Measurements from ENCODE around the gene WDR7. TPM values are rescaled to one million over a fixed set of nuclear protein-coding genes. Genes with fewer than 3 reads are reported as not detected.

WDR7 gene
- total and polyA plus RNA-seq, 5 donors from 2014 or later, result 27.8 to 76.4 (median 31.0) TPM

Other genes with a start within 250 kb of the WDR7 start
- gene TXNL1, start 12.8 kb upstream of the WDR7 start, total RNA-seq, result 39.9 TPM
- gene TXNL1, start 12.8 kb upstream of the WDR7 start, polyA plus RNA-seq, result 10 to 100 TPM; 57.9 to 70.2 (median 65.2) TPM

Data from CD4-positive, CD25-positive, alpha-beta regulatory T cell (primary cell).